GM23338 (cell line): ENCODE data around the gene EPHA6. TPM values are rescaled to one million over a fixed set of nuclear protein-coding genes. Genes with fewer than 3 reads are reported as not detected.

Experiments
- ATAC-seq: fragments of 200-7000 bp; cut with Tn5 transposase; 3 replicates; pipeline ENCODE4 v1.9.1; 2020
- DNase-seq: peaks from one replicate; pipeline ENCODE4 v3.0.0-alpha.2; 2015; ENCODE audit warnings: low spot score
- H2AFZ ChIP-seq: fragments of 200-600 bp; sonication (generic); 2 replicates; pipeline ENCODE4 v1.8.0; 2016; ENCODE audit warnings: antibody characterized with exemption, mild to moderate bottlenecking, moderate library complexity
- H3F3A ChIP-seq: fragments of 200-600 bp; sonication (generic); replicated peaks from 2 replicates; pipeline ENCODE4 v1.8.0; 2017; ENCODE audit warnings: antibody characterized with exemption, mixed run types, low read depth
- H3K27ac ChIP-seq: fragments of 200-600 bp; sonication (generic); 2 replicates; pipeline ENCODE4 v1.6.1; 2016; ENCODE audit warnings: low read depth
- H3K27me3 ChIP-seq: fragments of 200-600 bp; sonication (generic); 2 replicates; pipeline ENCODE4 v1.8.0; 2016; ENCODE audit warnings: mild to moderate bottlenecking, mixed run types, moderate library complexity; ENCODE audit not compliant: insufficient read depth
- H3K36me3 ChIP-seq: fragments of 200-600 bp; sonication (generic); 2 replicates; pipeline ENCODE4 v1.8.0; 2016; ENCODE audit warnings: mild to moderate bottlenecking; ENCODE audit not compliant: insufficient read depth
- H3K4me1 ChIP-seq: fragments of 200-600 bp; sonication (generic); 2 replicates; pipeline ENCODE4 v1.8.0; 2016; ENCODE audit warnings: mild to moderate bottlenecking, moderate library complexity; ENCODE audit not compliant: insufficient read depth
- H3K4me2 ChIP-seq: fragments of 200-600 bp; sonication (generic); 2 replicates; pipeline ENCODE4 v1.7.1; 2017; ENCODE audit warnings: mixed run types
- H3K4me3 ChIP-seq: fragments of 200-600 bp; sonication (generic); 2 replicates; pipeline ENCODE4 v1.6.1; 2016; ENCODE audit warnings: mixed run types
- H3K79me2 ChIP-seq: fragments of 200-600 bp; sonication (generic); replicated peaks from 2 replicates; pipeline ENCODE4 v1.8.0; 2017; ENCODE audit warnings: mild to moderate bottlenecking; ENCODE audit not compliant: insufficient read depth
- H3K9me2 ChIP-seq: fragments of 200-600 bp; sonication (generic); 2 replicates; pipeline ENCODE4 v1.8.0; 2017; ENCODE audit not compliant: insufficient read depth
- H4K20me1 ChIP-seq: fragments of 200-600 bp; sonication (generic); replicated peaks from 2 replicates; pipeline ENCODE4 v1.8.0; 2017; ENCODE audit warnings: mild to moderate bottlenecking; ENCODE audit not compliant: insufficient read depth
- H3K27ac Mint-ChIP-seq: 2 replicates; pipeline ENCODE4 v1.8.0; 2020; ENCODE audit warnings: inconsistent platforms, mild to moderate bottlenecking, moderate library complexity, mixed read lengths
- H3K27me3 Mint-ChIP-seq: 3 replicates; pipeline ENCODE4 v1.8.0; 2022; ENCODE audit warnings: low read depth, mild to moderate bottlenecking, moderate library complexity, mixed read lengths, inconsistent platforms; ENCODE audit not compliant: insufficient read depth, poor library complexity
- H3K36me3 Mint-ChIP-seq: 3 replicates; pipeline ENCODE4 v1.8.0; 2021; ENCODE audit warnings: low read depth, mild to moderate bottlenecking, inconsistent platforms, moderate library complexity, mixed read lengths
- H3K4me1 Mint-ChIP-seq: 3 replicates; pipeline ENCODE4 v1.8.0; 2020; ENCODE audit warnings: mild to moderate bottlenecking, inconsistent platforms, mixed read lengths
- H3K4me3 Mint-ChIP-seq: 3 replicates; pipeline ENCODE4 v1.8.0; 2021; ENCODE audit warnings: moderate library complexity, mild to moderate bottlenecking, inconsistent platforms, mixed read lengths
- H3K9me3 Mint-ChIP-seq: 3 replicates; pipeline ENCODE4 v1.8.0; 2020; ENCODE audit warnings: moderate library complexity, mild to moderate bottlenecking, inconsistent platforms, mixed read lengths
- JUNB ChIP-seq: IDR thresholded peaks from one replicate; pipeline ENCODE4 v1.6.1; 2016; ENCODE audit warnings: antibody characterized with exemption; ENCODE audit not compliant: unreplicated experiment
- NANOG ChIP-seq: IDR thresholded peaks from 2 replicates; pipeline ENCODE4 v1.6.1; 2016; ENCODE audit warnings: antibody characterized with exemption, borderline replicate concordance
- POLR2AphosphoS5 ChIP-seq: IDR thresholded peaks from 2 replicates; pipeline ENCODE4 v1.6.1; 2016; ENCODE audit warnings: antibody characterized with exemption, low read depth
- STAT1 ChIP-seq: IDR thresholded peaks from one replicate; pipeline ENCODE4 v1.6.1; 2016; ENCODE audit warnings: antibody characterized with exemption; ENCODE audit not compliant: unreplicated experiment
- polyA plus RNA-seq: library from polyadenylated mRNA; unstranded; fragments of >200 nt; fragmentation: Nextera tagmentation; extraction: Ambion mirVana; gene quantifications from 2 replicates; pipeline ENCODE4 v1.2.1, GENCODE V29; 2016
- total RNA-seq: library from RNA; depleted of rRNA; stranded (reverse); fragments of >200 nt; shearing (Covaris generic); gene quantifications from 2 replicates; pipeline ENCODE4 v1.2.3, GENCODE V29; 2014
- TF ChIP-seq, protein P1 (sequence below): IDR thresholded peaks from 2 replicates; pipeline ENCODE4 v1.6.1; 2016; ENCODE audit warnings: antibody characterized with exemption
- TF ChIP-seq, protein P2 (sequence below): fragments of 250-450 bp; sonication (Bioruptor Pico); IDR thresholded peaks from 2 replicates; pipeline ENCODE4 v1.5.0; 2020; ENCODE audit warnings: mild to moderate bottlenecking, moderate library complexity
- TF ChIP-seq, protein P3 (sequence below), 2 experiments: fragments of 200-600 bp in 1 of 2; sonication (generic) in 1 of 2; conservative IDR thresholded peaks; 2 replicates each; pipeline versions ENCODE4 v1.5.1 to v1.6.1; 2016 to 2017; ENCODE audit warnings: antibody characterized with exemption in 2 of 2, low read depth in 2 of 2, mild to moderate bottlenecking in 2 of 2, moderate library complexity in 1 of 2

The EPHA6 gene
- total and polyA plus RNA-seq, 2 experiments from 2014 or later = 0.37 to 2.6 TPM

DNA sequence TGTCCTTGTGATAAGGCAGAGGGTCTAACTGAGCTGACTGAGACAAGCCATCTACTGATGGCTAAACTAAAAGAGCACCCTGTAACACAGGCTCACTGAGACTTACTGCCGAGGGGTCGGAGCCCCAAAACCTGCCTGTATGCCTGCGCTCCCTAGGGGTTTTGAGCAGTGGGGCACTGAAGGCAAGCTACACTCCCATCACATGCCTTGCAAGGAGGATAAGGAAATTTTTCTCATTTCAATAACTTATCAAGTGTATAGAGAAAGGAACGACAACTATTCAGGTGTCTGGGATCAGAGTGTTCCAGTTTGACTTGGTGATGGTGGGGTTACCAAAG, 292.2 kb downstream of the EPHA6 start (continued):
- TF ChIP-seq NANOG (no peak), JUNB (no peak)

DNA sequence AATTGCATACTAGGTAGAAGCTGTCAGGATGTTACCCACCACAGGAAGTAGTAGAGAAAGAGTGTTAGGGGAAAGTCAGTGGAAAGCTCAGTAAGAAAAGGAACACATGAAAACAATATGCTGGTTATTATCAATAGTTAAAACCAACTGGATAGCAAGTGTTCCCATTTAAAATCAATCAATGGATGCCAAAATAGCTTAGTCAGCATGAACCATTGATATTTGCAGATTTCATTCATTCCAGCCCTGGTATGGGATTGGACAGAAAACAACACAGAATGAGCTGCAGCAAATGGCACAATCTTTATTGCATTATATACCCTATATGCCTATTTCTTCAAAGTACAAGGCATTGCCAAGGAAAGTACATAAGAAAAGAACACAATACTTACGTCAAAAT, 293.7 kb downstream of the EPHA6 start:
- TF ChIP-seq, protein P1, sequence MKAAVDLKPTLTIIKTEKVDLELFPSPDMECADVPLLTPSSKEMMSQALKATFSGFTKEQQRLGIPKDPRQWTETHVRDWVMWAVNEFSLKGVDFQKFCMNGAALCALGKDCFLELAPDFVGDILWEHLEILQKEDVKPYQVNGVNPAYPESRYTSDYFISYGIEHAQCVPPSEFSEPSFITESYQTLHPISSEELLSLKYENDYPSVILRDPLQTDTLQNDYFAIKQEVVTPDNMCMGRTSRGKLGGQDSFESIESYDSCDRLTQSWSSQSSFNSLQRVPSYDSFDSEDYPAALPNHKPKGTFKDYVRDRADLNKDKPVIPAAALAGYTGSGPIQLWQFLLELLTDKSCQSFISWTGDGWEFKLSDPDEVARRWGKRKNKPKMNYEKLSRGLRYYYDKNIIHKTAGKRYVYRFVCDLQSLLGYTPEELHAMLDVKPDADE = no peak
- TF ChIP-seq JUNB (no peak), POLR2AphosphoS5 (no peak), NANOG (no peak), STAT1 (no peak)
- TF ChIP-seq, protein P2, sequence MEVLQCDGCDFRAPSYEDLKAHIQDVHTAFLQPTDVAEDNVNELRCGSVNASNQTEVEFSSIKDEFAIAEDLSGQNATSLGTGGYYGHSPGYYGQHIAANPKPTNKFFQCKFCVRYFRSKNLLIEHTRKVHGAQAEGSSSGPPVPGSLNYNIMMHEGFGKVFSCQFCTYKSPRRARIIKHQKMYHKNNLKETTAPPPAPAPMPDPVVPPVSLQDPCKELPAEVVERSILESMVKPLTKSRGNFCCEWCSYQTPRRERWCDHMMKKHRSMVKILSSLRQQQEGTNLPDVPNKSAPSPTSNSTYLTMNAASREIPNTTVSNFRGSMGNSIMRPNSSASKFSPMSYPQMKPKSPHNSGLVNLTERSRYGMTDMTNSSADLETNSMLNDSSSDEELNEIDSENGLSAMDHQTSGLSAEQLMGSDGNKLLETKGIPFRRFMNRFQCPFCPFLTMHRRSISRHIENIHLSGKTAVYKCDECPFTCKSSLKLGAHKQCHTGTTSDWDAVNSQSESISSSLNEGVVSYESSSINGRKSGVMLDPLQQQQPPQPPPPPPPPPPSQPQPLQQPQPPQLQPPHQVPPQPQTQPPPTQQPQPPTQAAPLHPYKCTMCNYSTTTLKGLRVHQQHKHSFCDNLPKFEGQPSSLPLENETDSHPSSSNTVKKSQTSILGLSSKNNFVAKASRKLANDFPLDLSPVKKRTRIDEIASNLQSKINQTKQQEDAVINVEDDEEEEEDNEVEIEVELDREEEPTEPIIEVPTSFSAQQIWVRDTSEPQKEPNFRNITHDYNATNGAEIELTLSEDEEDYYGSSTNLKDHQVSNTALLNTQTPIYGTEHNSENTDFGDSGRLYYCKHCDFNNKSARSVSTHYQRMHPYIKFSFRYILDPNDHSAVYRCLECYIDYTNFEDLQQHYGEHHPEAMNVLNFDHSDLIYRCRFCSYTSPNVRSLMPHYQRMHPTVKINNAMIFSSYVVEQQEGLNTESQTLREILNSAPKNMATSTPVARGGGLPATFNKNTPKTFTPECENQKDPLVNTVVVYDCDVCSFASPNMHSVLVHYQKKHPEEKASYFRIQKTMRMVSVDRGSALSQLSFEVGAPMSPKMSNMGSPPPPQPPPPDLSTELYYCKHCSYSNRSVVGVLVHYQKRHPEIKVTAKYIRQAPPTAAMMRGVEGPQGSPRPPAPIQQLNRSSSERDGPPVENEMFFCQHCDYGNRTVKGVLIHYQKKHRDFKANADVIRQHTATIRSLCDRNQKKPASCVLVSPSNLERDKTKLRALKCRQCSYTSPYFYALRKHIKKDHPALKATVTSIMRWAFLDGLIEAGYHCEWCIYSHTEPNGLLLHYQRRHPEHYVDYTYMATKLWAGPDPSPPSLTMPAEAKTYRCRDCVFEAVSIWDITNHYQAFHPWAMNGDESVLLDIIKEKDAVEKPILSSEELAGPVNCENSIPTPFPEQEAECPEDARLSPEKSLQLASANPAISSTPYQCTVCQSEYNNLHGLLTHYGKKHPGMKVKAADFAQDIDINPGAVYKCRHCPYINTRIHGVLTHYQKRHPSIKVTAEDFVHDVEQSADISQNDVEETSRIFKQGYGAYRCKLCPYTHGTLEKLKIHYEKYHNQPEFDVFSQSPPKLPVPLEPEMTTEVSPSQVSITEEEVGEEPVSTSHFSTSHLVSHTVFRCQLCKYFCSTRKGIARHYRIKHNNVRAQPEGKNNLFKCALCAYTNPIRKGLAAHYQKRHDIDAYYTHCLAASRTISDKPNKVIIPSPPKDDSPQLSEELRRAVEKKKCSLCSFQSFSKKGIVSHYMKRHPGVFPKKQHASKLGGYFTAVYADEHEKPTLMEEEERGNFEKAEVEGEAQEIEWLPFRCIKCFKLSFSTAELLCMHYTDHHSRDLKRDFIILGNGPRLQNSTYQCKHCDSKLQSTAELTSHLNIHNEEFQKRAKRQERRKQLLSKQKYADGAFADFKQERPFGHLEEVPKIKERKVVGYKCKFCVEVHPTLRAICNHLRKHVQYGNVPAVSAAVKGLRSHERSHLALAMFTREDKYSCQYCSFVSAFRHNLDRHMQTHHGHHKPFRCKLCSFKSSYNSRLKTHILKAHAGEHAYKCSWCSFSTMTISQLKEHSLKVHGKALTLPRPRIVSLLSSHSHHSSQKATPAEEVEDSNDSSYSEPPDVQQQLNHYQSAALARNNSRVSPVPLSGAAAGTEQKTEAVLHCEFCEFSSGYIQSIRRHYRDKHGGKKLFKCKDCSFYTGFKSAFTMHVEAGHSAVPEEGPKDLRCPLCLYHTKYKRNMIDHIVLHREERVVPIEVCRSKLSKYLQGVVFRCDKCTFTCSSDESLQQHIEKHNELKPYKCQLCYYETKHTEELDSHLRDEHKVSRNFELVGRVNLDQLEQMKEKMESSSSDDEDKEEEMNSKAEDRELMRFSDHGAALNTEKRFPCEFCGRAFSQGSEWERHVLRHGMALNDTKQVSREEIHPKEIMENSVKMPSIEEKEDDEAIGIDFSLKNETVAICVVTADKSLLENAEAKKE = no peak
- TF ChIP-seq, protein P3, sequence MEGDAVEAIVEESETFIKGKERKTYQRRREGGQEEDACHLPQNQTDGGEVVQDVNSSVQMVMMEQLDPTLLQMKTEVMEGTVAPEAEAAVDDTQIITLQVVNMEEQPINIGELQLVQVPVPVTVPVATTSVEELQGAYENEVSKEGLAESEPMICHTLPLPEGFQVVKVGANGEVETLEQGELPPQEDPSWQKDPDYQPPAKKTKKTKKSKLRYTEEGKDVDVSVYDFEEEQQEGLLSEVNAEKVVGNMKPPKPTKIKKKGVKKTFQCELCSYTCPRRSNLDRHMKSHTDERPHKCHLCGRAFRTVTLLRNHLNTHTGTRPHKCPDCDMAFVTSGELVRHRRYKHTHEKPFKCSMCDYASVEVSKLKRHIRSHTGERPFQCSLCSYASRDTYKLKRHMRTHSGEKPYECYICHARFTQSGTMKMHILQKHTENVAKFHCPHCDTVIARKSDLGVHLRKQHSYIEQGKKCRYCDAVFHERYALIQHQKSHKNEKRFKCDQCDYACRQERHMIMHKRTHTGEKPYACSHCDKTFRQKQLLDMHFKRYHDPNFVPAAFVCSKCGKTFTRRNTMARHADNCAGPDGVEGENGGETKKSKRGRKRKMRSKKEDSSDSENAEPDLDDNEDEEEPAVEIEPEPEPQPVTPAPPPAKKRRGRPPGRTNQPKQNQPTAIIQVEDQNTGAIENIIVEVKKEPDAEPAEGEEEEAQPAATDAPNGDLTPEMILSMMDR (conservative IDR thresholded peaks at IDR 0.05; ENCODE audit: low read depth in 2 of 2) = no peak
- ATAC-seq = no peak
- H3K27ac Mint-ChIP-seq = no peak overlapping the region

More for the DNA sequence above, 293.7 kb downstream of the EPHA6 start:
- Histone ChIP-seq H3K4me3 (no peak overlapping the region), H2AFZ (no peak overlapping the region), H3K4me2 (no peak overlapping the region), H3F3A (no peaks in the 10 kb centered on the region), H3K9me2 (no peaks in the 10 kb centered on the region), H4K20me1 (no peaks in the 10 kb centered on the region), H3K27me3 (no peaks in the 10 kb centered on the region), H3K4me1 (peaks cover 18% of the 10 kb centered on the region), H3K27ac (no peak overlapping the region), H3K79me2 (no peaks in the 10 kb centered on the region), H3K36me3 (no peaks in the 10 kb centered on the region)
- Mint-ChIP-seq H3K4me3 (no peak overlapping the region), H3K36me3 (no peaks in the 10 kb centered on the region), H3K9me3 (no peaks in the 10 kb centered on the region), H3K27me3 (peaks cover 4% of the 10 kb centered on the region), H3K4me1 (peaks cover 19% of the 10 kb centered on the region)
- no peak for DNase-seq
